HL-60 (cell line): ENCODE results near the gene HOXD1.

Experiments
- CTCF ChIP-seq: IDR thresholded peaks from one replicate; pipeline ENCODE4 v1.5.1; 2011; ENCODE audit warnings: low read length, control low read depth, inconsistent platforms; ENCODE audit not compliant: insufficient read depth
- GABPA ChIP-seq: IDR thresholded peaks from 2 replicates; pipeline ENCODE4 v1.6.1; 2012; ENCODE audit warnings: low read depth

GRCh38 chr2:176150584-176151441, 37.7 kb upstream of the HOXD1 start:
- TF ChIP-seq CTCF (no peak), GABPA (no peak)
